GM18868 (cell line): ENCODE results near the gene ZNF280A.
"Not testable (repeated sequence)": the region's sequence is repeated elsewhere in the genome, so short reads cannot be mapped to it uniquely, and the experiment has no call there.

Experiments used
- ATAC-seq: cut with Tn5 transposase; IDR thresholded peaks from one replicate; pipeline ENCODE4 v1.9.1; 2021; ENCODE audit warnings: mild to moderate bottlenecking, moderate library complexity; ENCODE audit not compliant: unreplicated experiment

Gene ZNF280A

GRCh38 chr22:22471104-22471503, 49.0 kb downstream of the ZNF280A start:
- not testable (repeated sequence) for ATAC-seq

GRCh38 chr22:22469527-22469926, 50.5 kb downstream of the ZNF280A start:
- ATAC-seq = no peak

GRCh38 chr22:22468794-22469469, 51.1 kb downstream of the ZNF280A start:
- not testable (repeated sequence) for ATAC-seq

- no peak for ATAC-seq
These were observed 53.0 kb downstream of the ZNF280A start for GRCh38 chr22:22467112-22467511.

GRCh38 chr22:22465782-22466181, 54.3 kb downstream of the ZNF280A start:
- no peak for ATAC-seq

- no peak for ATAC-seq
These were observed 54.9 kb downstream of the ZNF280A start for GRCh38 chr22:22465094-22465602.

GRCh38 chr22:22464541-22465054, 55.5 kb downstream of the ZNF280A start:
- no peak for ATAC-seq

GRCh38 chr22:22463855-22464540, 56.1 kb downstream of the ZNF280A start:
- ATAC-seq = no peak
